ENCODE measurements around the gene DOCK3. TPM values are rescaled to one million over a fixed set of nuclear protein-coding genes. Genes with fewer than 3 reads are reported as not detected.

Gene DOCK3
- polyA plus RNA-seq, 4 donors, result 0.13 to 0.34 TPM; not detected in 2

- FAIRE-seq, result no peak
- no peak for DNase-seq
- 51 to 63% (median 60%) methylated on average over 4 of the region's 4 CpGs for whole genome bisulfite sequencing, 3 donors
- Histone ChIP-seq H3K36me3 (ENCODE audit: control insufficient read depth in 3 of 3, insufficient read depth in 2 of 3, low read depth in 1 of 3, low read length in 3 of 3) (no peaks in the 10 kb centered on the region), H3K4me3 (ENCODE audit: low read depth in 1 of 3, low read length in 3 of 3) (no peak overlapping the region), H3K27ac (ENCODE audit: low read depth in 1 of 3, low read length in 2 of 3) (no peak overlapping the region), H3K4me1 (ENCODE audit: control insufficient read depth in 3 of 3, insufficient read depth in 2 of 3, low read depth in 1 of 3, low read length in 2 of 3) (no peaks in the 10 kb centered on the region), H3K27me3 (ENCODE audit: control insufficient read depth in 3 of 3, insufficient read depth in 3 of 3, low read length in 3 of 3) (peaks cover 0 to 3% (median 0%) of the 10 kb centered on the region in 3 donors), H3K9me3 (ENCODE audit: control insufficient read depth in 2 of 2, insufficient read depth in 1 of 2, low read depth in 1 of 2, low read length in 1 of 2) (no peaks in the 10 kb centered on the region)
Observed at GRCh38 chr3:50708620-50709019, 33.9 kb downstream of the DOCK3 start.

DNA sequence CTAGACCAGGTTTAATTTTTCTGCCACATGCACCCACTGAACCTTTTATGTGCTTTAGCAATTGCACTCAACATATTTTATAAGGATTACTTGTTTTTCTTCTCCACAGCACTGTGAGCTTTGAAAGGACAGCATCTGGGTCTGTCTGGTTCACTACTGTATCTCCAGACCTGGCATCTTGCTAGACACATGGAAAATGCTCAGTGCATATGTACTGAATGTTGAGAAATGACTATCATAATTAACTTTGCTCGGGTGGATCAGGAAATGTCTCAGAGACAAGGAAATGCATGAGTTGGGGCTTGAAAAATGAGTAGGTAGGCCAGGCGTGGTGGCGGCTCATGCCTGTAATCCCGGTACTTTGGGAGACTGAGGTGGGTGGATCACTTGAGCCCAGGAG, 40.2 kb downstream of the DOCK3 start:
- Histone ChIP-seq H3K27ac (ENCODE audit: low read depth in 1 of 3, low read length in 2 of 3) (no peak overlapping the region), H3K36me3 (ENCODE audit: control insufficient read depth in 3 of 3, insufficient read depth in 2 of 3, low read depth in 1 of 3, low read length in 3 of 3) (no peaks in the 10 kb centered on the region), H3K9me3 (ENCODE audit: control insufficient read depth in 2 of 2, insufficient read depth in 1 of 2, low read depth in 1 of 2, low read length in 1 of 2) (no peaks in the 10 kb centered on the region), H3K27me3 (ENCODE audit: control insufficient read depth in 3 of 3, insufficient read depth in 3 of 3, low read length in 3 of 3) (no peaks in the 10 kb centered on the region), H3K4me3 (ENCODE audit: low read depth in 1 of 3, low read length in 3 of 3) (no peak overlapping the region), H3K4me1 (ENCODE audit: control insufficient read depth in 3 of 3, insufficient read depth in 2 of 3, low read depth in 1 of 3, low read length in 2 of 3) (no peaks in the 10 kb centered on the region)
- DNase-seq (peak in 1 of 2 donors; percentile 11), FAIRE-seq (no peak)
- WGBS, 3 donors, result 55 to 58% (median 56%) methylated on average over 4 of the region's 4 CpGs

GRCh38 chr3:50724831-50725230, 50.1 kb downstream of the DOCK3 start:
- WGBS, 3 donors, result 81 to 83% (median 83%) methylated on average over 4 of the region's 4 CpGs
- no peak for DNase-seq
- no peak for FAIRE-seq

DNA sequence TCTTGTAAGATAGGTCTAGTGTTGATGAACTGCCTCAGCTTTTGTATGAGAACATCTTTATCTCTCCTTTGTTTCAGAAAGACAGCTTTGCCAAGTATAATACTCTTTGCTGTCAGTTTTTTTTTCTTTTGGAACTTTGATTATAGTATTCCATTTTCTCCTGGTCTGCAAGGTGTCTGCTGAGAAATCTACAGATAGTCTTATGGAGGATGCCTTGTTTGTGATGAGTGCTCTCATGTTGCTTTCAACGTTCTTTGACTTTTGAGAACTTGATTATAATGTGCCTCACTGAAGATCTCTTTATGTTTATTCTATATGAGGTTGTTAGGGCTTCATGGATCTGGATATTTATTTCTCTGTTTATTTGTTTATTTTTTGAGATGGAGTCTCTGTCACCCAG, 60.3 kb downstream of the DOCK3 start:
- WGBS, 3 donors, result 0 to 26% (median 0%) methylated on average over 1 of the region's 1 CpG
- FAIRE-seq (no peak), DNase-seq (no peak)
- H3K4me3 ChIP-seq (ENCODE audit: low read depth in 1 of 3, low read length in 3 of 3), result no peak overlapping the region
- H3K27me3 ChIP-seq (ENCODE audit: control insufficient read depth in 3 of 3, insufficient read depth in 3 of 3, low read length in 3 of 3), result no peaks in the 10 kb centered on the region
- no peaks in the 10 kb centered on the region for H3K36me3 ChIP-seq (ENCODE audit: control insufficient read depth in 3 of 3, insufficient read depth in 2 of 3, low read depth in 1 of 3, low read length in 3 of 3)
- no peaks in the 10 kb centered on the region for H3K4me1 ChIP-seq (ENCODE audit: control insufficient read depth in 3 of 3, insufficient read depth in 2 of 3, low read depth in 1 of 3, low read length in 2 of 3)
- H3K27ac ChIP-seq (ENCODE audit: low read depth in 1 of 3, low read length in 2 of 3), result no peak overlapping the region
- peaks cover 0 to 5% of the 10 kb centered on the region in 2 donors for H3K9me3 ChIP-seq (ENCODE audit: control insufficient read depth in 2 of 2, insufficient read depth in 1 of 2, low read depth in 1 of 2, low read length in 1 of 2)

More at GRCh38 chr3:50724831-50725230, 50.1 kb downstream of the DOCK3 start:
- no peak overlapping the region for H3K4me3 ChIP-seq (ENCODE audit: low read depth in 1 of 3, low read length in 3 of 3)
- no peaks in the 10 kb centered on the region for H3K27me3 ChIP-seq (ENCODE audit: control insufficient read depth in 3 of 3, insufficient read depth in 3 of 3, low read length in 3 of 3)
- H3K36me3 ChIP-seq (ENCODE audit: control insufficient read depth in 3 of 3, insufficient read depth in 2 of 3, low read depth in 1 of 3, low read length in 3 of 3), result no peaks in the 10 kb centered on the region
- H3K9me3 ChIP-seq (ENCODE audit: control insufficient read depth in 2 of 2, insufficient read depth in 1 of 2, low read depth in 1 of 2, low read length in 1 of 2), result no peaks in the 10 kb centered on the region
- H3K27ac ChIP-seq (ENCODE audit: low read depth in 1 of 3, low read length in 2 of 3), result no peak overlapping the region
- no peaks in the 10 kb centered on the region for H3K4me1 ChIP-seq (ENCODE audit: control insufficient read depth in 3 of 3, insufficient read depth in 2 of 3, low read depth in 1 of 3, low read length in 2 of 3)

DNA sequence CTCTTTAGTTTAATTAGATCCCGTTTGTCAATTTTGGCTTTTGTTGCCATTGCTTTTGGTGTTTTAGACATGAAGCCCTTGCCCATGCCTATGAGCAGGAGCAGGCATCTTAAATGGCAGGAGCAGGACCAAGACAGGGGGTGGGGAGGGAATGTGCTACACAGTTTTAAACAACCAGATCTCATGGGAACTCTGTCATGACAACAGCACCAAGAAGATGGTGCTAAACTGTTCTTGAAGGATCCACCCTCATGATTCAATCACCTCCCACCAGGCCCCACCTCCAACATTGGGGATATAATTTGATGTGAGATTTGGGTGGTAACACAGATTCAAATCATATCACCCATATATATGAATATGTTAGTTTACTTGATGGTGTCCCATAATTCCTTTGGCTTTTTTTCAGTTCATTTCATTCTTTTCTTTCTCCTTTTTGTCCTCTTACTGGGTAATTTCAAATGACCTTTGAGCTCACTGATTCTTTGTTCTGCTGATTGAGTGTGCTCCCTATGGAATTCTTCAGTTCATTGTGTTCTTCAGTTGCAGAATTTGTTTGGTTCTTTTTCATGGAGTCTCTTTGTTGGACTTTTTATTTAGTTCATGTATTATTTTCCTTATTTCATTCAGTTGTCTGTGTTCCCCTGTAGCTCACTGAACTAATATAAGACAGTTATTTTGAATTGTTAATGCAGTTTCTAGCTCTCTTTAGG, 62.6 kb downstream of the DOCK3 start:
- DNase-seq (no peak), FAIRE-seq (no peak)
- Histone ChIP-seq H3K27ac (ENCODE audit: low read depth in 1 of 3, low read length in 2 of 3) (no peak overlapping the region), H3K4me1 (ENCODE audit: control insufficient read depth in 3 of 3, insufficient read depth in 2 of 3, low read depth in 1 of 3, low read length in 2 of 3) (no peaks in the 10 kb centered on the region), H3K27me3 (ENCODE audit: control insufficient read depth in 3 of 3, insufficient read depth in 3 of 3, low read length in 3 of 3) (no peaks in the 10 kb centered on the region), H3K4me3 (ENCODE audit: low read depth in 1 of 3, low read length in 3 of 3) (no peak overlapping the region), H3K36me3 (ENCODE audit: control insufficient read depth in 3 of 3, insufficient read depth in 2 of 3, low read depth in 1 of 3, low read length in 3 of 3) (no peaks in the 10 kb centered on the region), H3K9me3 (ENCODE audit: control insufficient read depth in 2 of 2, insufficient read depth in 1 of 2, low read depth in 1 of 2, low read length in 1 of 2) (peaks cover 0 to 5% of the 10 kb centered on the region in 2 donors)
- 65 to 90% (median 82%) methylated on average over 1 of the region's 1 CpG for WGBS, 3 donors

DNA sequence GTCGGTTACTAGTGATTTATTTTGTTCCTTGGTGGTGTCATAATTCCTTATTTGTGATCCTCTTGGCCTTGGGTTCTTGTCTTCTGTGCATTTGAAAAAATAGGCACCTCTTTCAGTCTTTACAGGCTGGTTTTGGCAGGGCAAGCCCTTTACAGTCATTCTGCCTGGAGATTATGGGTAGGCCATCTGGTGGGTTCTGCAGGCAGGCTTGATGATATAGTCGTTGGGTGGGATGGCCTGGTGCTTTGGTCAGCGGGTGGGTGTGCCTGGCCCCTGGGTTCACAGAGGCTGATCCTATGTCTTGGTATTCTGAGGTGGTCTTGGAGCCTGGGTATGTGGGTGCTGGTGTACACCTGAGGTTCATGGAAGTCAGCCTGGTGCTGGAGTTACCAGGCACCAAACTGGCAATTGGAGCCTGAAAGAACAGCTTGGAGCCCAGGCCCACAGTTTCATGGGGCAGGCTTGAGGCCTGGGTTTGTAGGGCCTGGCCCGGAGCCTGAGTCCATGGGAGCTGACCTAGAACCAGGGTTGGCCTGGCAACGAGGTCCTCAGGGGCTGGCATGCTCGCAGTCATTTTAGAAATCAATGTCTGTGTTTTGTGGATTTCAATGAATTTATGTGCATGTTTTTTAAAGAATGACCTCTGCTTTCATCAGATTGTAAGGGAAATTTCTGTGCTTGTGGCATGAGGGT, 63.3 kb downstream of the DOCK3 start:
- Histone ChIP-seq H3K27ac (ENCODE audit: low read depth in 1 of 3, low read length in 2 of 3) (no peak overlapping the region), H3K9me3 (ENCODE audit: control insufficient read depth in 2 of 2, insufficient read depth in 1 of 2, low read depth in 1 of 2, low read length in 1 of 2) (peaks cover 0 to 5% of the 10 kb centered on the region in 2 donors), H3K36me3 (ENCODE audit: control insufficient read depth in 3 of 3, insufficient read depth in 2 of 3, low read depth in 1 of 3, low read length in 3 of 3) (no peaks in the 10 kb centered on the region), H3K4me3 (ENCODE audit: low read depth in 1 of 3, low read length in 3 of 3) (no peak overlapping the region), H3K27me3 (ENCODE audit: control insufficient read depth in 3 of 3, insufficient read depth in 3 of 3, low read length in 3 of 3) (no peaks in the 10 kb centered on the region), H3K4me1 (ENCODE audit: control insufficient read depth in 3 of 3, insufficient read depth in 2 of 3, low read depth in 1 of 3, low read length in 2 of 3) (no peaks in the 10 kb centered on the region)
- 68 to 81% (median 78%) methylated on average over 6 of the region's 6 CpGs for WGBS, 3 donors
- no peak for DNase-seq
- FAIRE-seq, result no peak

GRCh38 chr3:50743643-50744042, 68.9 kb downstream of the DOCK3 start:
- Histone ChIP-seq H3K36me3 (ENCODE audit: control insufficient read depth in 3 of 3, insufficient read depth in 2 of 3, low read depth in 1 of 3, low read length in 3 of 3) (no peaks in the 10 kb centered on the region), H3K9me3 (ENCODE audit: control insufficient read depth in 2 of 2, insufficient read depth in 1 of 2, low read depth in 1 of 2, low read length in 1 of 2) (no peaks in the 10 kb centered on the region), H3K4me3 (ENCODE audit: low read depth in 1 of 3, low read length in 3 of 3) (no peak overlapping the region), H3K27me3 (ENCODE audit: control insufficient read depth in 3 of 3, insufficient read depth in 3 of 3, low read length in 3 of 3) (no peaks in the 10 kb centered on the region), H3K4me1 (ENCODE audit: control insufficient read depth in 3 of 3, insufficient read depth in 2 of 3, low read depth in 1 of 3, low read length in 2 of 3) (no peaks in the 10 kb centered on the region), H3K27ac (ENCODE audit: low read depth in 1 of 3, low read length in 2 of 3) (no peak overlapping the region)
- FAIRE-seq (no peak), DNase-seq (no peak)
- 54 to 89% (median 86%) methylated on average over 1 of the region's 1 CpG for WGBS, 3 donors

DNA sequence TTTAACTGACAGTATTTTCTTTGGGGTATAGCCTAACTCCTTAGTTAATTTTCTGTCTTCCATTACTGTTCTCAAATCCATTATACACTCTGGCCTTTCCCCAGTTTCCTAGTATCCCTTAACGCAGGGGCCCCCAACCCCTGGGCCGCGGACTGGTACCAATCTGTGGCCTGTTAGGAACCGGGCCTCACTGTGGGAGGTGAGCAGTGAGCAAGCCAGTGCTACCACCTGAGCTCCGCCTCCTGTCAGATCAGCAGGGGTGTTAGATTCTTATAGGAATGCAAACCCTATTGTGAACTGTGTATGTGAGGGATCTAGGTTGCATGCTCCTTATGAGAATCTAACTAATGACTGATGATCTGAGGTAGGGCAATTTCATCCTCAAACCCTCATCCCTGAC, 75.1 kb downstream of the DOCK3 start:
- Histone ChIP-seq H3K4me3 (ENCODE audit: low read depth in 1 of 3, low read length in 3 of 3) (no peak overlapping the region), H3K36me3 (ENCODE audit: control insufficient read depth in 3 of 3, insufficient read depth in 2 of 3, low read depth in 1 of 3, low read length in 3 of 3) (no peaks in the 10 kb centered on the region), H3K9me3 (ENCODE audit: control insufficient read depth in 2 of 2, insufficient read depth in 1 of 2, low read depth in 1 of 2, low read length in 1 of 2) (no peaks in the 10 kb centered on the region), H3K27me3 (ENCODE audit: control insufficient read depth in 3 of 3, insufficient read depth in 3 of 3, low read length in 3 of 3) (no peaks in the 10 kb centered on the region), H3K4me1 (ENCODE audit: control insufficient read depth in 3 of 3, insufficient read depth in 2 of 3, low read depth in 1 of 3, low read length in 2 of 3) (no peaks in the 10 kb centered on the region), H3K27ac (ENCODE audit: low read depth in 1 of 3, low read length in 2 of 3) (no peak overlapping the region)
- no peak for DNase-seq
- no peak for FAIRE-seq
- WGBS, 3 donors, result 43 to 74% (median 58%) methylated on average over 5 of the region's 5 CpGs

Data from small intestine (tissue), 7 donors.